ENCODE results near the gene GTF2E1. TPM values are rescaled to one million over a fixed set of nuclear protein-coding genes. Genes with fewer than 3 reads are reported as not detected.
"Not testable (repeated sequence)": the region's sequence is repeated elsewhere in the genome, so short reads cannot be mapped to it uniquely, and the experiment has no call there.

Gene GTF2E1
- polyA plus RNA-seq, 1 donor from 2014 or later = 12.2 TPM

DNA sequence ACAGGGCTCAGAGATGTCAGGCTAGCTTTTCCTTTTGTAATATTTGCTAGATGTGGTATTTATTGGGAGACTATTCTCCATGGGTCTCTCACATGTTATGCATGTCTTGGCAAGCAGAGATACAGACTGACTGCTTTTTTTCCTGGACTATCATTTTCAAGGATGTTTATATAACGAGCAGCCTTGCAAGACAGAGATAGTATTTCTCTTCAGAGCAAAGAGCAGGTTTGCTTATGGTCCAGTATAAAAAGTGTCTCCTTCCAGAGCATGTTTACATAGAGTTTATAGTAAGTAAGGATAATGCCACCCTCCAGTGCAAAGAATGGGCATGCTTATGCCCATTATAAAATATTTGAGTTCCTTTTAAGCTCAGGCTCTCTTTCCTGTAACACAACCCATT lies 24.6 kb downstream of the GTF2E1 start:
- H3K4me1 Mint-ChIP-seq = peaks cover 18 to 42% (median 20%) of the 10 kb centered on the region in 3 donors
- H3K27me3 Mint-ChIP-seq = no peaks in the 10 kb centered on the region
- H3K9me3 Mint-ChIP-seq = no peaks in the 10 kb centered on the region
- H3K36me3 Mint-ChIP-seq = peaks cover 9% of the 10 kb centered on the region
- H3K27ac Mint-ChIP-seq = no peak overlapping the region
- H3K4me3 Mint-ChIP-seq = no peak overlapping the region

DNA sequence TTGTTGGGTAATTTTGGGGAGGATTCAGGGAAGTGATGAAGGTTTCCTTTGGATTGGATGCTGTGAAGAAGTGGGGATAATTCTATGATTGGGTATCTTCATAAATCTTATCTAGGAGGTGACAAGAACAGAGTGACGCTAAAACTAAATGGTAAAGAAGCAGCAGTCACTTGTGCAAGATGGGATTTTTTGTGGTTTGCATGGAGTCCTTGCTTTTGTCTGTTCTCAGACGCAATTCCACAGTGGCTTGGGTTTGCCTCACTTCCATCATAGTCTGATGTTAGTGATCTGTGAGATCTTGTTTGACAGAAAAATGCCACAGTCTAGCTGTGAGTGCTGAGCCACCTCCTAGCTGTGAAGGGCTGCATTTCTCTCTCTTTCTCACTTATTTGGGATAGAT lies 26.9 kb downstream of the GTF2E1 start:
- Mint-ChIP-seq H3K4me1 (peaks cover 8 to 24% (median 10%) of the 10 kb centered on the region in 3 donors), H3K9me3 (no peaks in the 10 kb centered on the region), H3K36me3 (peaks cover 8% of the 10 kb centered on the region), H3K27me3 (no peaks in the 10 kb centered on the region), H3K4me3 (no peak overlapping the region), H3K27ac (no peak overlapping the region)

DNA sequence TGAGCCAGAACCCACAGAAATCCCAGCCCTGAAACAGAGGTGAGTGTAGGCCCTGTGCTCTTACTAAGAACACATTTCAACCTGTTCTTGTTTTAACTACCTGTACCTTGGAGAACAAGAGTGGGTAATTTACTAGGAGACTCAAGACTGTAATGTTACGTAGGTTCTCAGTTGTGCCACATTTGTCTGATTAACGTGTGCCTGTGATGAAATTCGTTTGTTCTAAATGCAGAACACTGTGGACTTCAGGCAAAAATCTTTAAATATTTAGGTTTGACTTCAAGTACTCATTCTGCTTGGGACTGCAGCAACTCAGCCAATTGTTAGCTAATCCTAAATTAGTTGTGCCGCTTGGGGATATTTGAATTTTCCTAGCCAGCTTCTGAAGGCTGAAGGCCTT lies 28.3 kb downstream of the GTF2E1 start:
- Mint-ChIP-seq H3K36me3 (peaks cover 8% of the 10 kb centered on the region), H3K27ac (peak overlapping the region in 1 of 3 donors; percentile 69), H3K27me3 (no peaks in the 10 kb centered on the region), H3K9me3 (no peaks in the 10 kb centered on the region), H3K4me1 (peaks cover 3 to 19% (median 5%) of the 10 kb centered on the region in 3 donors), H3K4me3 (no peak overlapping the region)

DNA sequence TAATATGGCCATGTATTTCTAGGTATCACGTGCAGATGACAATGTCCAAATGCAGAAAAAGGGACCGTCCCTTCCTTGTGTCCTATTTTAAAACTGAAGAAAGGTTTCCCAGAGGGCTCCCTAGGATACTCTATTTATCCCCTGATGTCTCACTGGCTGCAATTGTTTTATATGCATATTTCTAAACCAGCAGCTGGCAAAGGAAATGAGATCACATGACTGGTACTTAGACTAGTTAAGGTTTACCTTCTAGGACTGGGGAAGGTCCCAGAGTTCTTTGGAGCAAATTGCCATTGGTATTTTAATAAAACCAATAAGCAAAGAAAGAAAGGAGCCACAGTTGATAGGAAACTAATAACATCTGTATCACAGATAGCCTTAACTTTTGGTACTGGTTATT lies 29.5 kb downstream of the GTF2E1 start:
- Mint-ChIP-seq H3K9me3 (no peaks in the 10 kb centered on the region), H3K27me3 (no peaks in the 10 kb centered on the region), H3K4me1 (peaks cover 0 to 9% (median 2%) of the 10 kb centered on the region in 3 donors), H3K4me3 (no peak overlapping the region), H3K27ac (no peak overlapping the region), H3K36me3 (peaks cover 4% of the 10 kb centered on the region)

DNA sequence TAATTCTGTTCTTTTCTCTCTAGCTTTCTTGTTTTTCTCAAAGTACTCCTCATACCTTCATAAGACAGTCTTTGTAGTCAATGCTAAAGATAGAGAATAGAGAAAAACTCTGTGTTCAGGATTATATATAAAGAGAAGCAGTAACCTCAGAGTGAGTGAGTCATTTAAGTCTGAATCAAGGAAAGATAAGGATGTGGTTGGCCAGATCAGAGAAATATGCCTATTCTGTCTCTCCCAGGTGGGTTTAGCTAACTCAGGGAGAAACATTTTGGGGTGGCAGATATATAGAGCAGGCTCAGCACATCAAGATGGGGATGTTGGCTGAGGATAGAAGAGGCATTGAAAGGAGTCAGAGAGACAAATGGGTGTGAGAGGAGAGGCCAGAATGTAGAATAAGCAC lies 31.4 kb downstream of the GTF2E1 start:
- Mint-ChIP-seq H3K4me1 (peaks cover 0 to 4% (median 0%) of the 10 kb centered on the region in 3 donors), H3K27ac (no peak overlapping the region), H3K4me3 (no peak overlapping the region), H3K27me3 (no peaks in the 10 kb centered on the region), H3K9me3 (no peaks in the 10 kb centered on the region), H3K36me3 (peaks cover 2% of the 10 kb centered on the region)

DNA sequence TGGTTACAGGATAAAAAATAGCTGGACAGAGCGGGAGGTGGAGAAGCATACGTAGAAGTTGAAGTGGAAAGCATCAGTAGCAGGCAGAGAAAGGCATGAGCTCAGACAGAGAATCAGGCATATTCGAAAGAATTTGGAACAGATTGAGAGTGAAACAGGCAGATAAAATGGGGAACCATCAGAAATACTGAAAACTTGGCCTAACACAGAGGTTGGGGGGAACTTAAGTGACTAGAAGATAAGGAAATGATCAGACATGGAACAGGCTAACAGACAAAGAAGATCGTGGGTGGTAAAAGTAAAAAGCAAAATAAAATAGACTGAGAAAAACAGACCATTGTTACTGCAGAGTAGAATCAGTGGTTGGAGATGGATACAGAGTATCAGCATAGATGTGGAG lies 32.9 kb downstream of the GTF2E1 start:
- Mint-ChIP-seq H3K36me3 (peaks cover 2% of the 10 kb centered on the region), H3K4me3 (no peak overlapping the region), H3K27ac (no peak overlapping the region), H3K4me1 (peaks cover 0 to 2% (median 0%) of the 10 kb centered on the region in 3 donors), H3K27me3 (no peaks in the 10 kb centered on the region), H3K9me3 (no peaks in the 10 kb centered on the region)

DNA sequence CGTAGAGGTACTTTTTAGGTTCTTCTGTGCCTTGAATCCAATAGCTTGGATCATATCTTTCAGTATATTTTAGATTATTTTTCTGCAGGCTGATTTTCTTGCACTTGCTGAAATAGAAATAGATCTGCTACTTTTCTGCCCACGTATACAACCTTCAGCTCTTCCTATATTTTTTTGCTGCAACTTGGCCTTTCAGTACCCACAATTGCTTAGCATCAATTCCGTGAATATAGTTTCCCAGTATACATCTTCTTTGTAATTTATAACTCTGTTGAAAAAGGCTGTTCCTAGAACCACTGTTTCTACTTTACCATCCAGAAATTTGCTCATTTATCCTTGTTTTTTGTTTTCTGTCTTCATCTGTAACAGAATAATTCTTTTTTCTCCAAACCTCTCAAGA lies 36.2 kb downstream of the GTF2E1 start:
- Mint-ChIP-seq H3K4me3 (no peak overlapping the region), H3K27me3 (no peaks in the 10 kb centered on the region), H3K36me3 (peaks cover 3% of the 10 kb centered on the region), H3K4me1 (peaks cover 0 to 6% (median 0%) of the 10 kb centered on the region in 3 donors), H3K9me3 (no peaks in the 10 kb centered on the region), H3K27ac (no peak overlapping the region)

DNA sequence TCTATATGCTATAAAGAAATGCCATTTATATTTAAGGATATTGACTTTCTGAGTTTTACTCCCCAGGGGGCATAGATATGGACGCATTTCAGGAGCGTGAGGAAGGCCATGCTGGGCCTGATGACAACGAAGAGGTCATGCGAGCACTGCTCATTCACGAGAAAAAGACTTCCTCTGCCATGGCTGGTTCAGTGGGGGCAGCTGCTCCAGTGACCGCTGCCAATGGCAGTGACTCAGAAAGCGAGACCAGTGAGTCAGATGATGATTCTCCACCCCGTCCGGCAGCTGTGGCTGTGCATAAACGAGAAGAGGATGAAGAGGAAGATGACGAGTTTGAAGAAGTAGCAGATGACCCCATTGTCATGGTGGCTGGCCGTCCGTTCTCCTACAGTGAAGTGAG lies 38.4 kb downstream of the GTF2E1 start:
- H3K27ac Mint-ChIP-seq = peak overlapping the region in 2 of 3 donors; percentile 11 to 21
- no peaks in the 10 kb centered on the region for H3K27me3 Mint-ChIP-seq
- H3K4me1 Mint-ChIP-seq = peaks cover 2 to 9% (median 3%) of the 10 kb centered on the region in 3 donors
- no peak overlapping the region for H3K4me3 Mint-ChIP-seq
- no peaks in the 10 kb centered on the region for H3K9me3 Mint-ChIP-seq
- H3K36me3 Mint-ChIP-seq = peaks cover 5% of the 10 kb centered on the region

DNA sequence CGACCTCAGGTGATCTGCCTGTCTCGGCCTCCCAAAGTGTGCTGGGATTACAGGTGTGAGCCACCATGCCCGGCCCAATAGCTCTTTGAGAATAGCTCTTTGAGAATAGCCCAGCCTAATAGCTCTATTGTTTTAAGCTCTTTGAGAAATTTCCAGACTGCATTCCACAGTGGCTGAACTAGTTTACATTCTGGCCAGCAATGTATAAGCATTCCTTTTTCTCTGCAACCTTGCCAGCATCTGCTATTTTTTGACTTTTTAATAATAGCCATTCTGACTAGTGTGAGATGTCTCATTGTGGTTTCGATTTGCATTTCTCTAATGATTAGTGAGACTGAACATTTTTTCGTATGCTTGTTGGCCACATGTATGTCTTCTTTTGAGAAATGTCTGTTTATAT lies 43.3 kb downstream of the GTF2E1 start:
- not testable (repeated sequence) for H3K36me3 Mint-ChIP-seq, H3K27me3 Mint-ChIP-seq, H3K9me3 Mint-ChIP-seq, H3K27ac Mint-ChIP-seq
- Mint-ChIP-seq H3K4me1 (peaks cover 11 to 15% (median 12%) of the 10 kb centered on the region in 3 donors), H3K4me3 (peak overlapping the region in 1 of 4 donors; percentile 50)

DNA sequence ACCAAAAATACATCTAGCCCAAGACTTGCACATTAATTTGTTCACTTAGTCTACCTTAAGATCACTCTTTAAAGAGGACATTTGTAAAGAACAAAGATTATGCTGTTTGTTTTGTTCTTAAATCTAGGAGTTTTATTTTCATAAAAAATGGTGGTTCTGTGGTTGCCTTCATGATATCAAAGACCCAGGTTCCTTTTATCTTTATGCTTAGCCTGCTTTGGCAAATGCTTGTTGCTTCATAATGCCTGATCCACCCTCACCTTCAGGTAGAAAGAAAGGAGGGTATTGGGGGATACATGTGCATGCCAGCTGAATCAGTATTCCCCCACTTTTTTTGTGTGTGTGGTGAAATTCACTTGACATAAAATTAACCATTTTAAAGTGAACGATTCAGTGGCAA lies 48.5 kb downstream of the GTF2E1 start:
- no peaks in the 10 kb centered on the region for H3K27me3 Mint-ChIP-seq
- no peaks in the 10 kb centered on the region for H3K9me3 Mint-ChIP-seq
- H3K4me1 Mint-ChIP-seq = peaks cover 8 to 9% (median 9%) of the 10 kb centered on the region in 3 donors
- H3K4me3 Mint-ChIP-seq = no peak overlapping the region
- H3K27ac Mint-ChIP-seq = no peak overlapping the region
- no peaks in the 10 kb centered on the region for H3K36me3 Mint-ChIP-seq

DNA sequence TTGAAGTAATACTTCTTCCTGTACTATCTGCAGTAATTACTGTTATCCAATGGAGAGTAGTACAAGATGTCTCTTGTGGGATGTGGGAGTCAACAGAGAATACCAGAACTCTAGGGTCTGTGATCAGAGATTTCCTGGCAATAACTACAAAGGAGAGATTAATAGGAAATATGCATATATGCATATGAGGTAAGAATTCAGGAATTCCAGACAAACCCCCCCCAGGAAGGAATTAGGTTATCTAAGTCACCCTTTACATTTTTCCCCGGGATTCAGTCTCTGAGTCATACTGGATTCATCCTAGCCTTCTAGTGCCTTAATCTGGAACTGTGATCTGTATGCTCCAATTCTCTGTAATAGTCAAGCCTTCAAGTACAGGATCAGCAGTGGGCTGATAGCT lies 49.4 kb downstream of the GTF2E1 start:
- Mint-ChIP-seq H3K36me3 (no peaks in the 10 kb centered on the region), H3K9me3 (no peaks in the 10 kb centered on the region), H3K27me3 (no peaks in the 10 kb centered on the region), H3K4me3 (no peak overlapping the region), H3K27ac (no peak overlapping the region), H3K4me1 (peaks cover 0 to 2% (median 0%) of the 10 kb centered on the region in 3 donors)

DNA sequence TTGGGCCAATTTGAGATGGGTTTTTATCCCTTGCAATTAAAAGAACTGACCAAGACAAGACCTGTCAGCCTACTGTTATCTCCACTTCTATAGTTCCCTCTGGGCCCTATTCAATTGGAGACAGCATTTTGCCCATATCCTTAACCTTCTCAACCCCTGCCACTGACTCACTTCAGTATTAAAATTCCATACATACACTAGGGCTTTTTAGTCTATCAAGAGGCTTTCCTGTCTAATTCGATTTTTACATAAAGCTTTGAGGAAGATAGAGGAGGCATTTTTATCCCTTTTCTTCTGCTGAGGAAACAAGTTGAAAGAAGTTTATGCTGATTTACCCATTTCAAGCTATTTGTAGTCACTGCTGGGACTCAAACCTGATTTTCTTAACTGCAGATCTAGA lies 51.1 kb downstream of the GTF2E1 start:
- peaks cover 0 to 2% (median 0%) of the 10 kb centered on the region in 3 donors for H3K4me1 Mint-ChIP-seq
- no peaks in the 10 kb centered on the region for H3K27me3 Mint-ChIP-seq
- no peaks in the 10 kb centered on the region for H3K9me3 Mint-ChIP-seq
- no peak overlapping the region for H3K4me3 Mint-ChIP-seq
- no peak overlapping the region for H3K27ac Mint-ChIP-seq
- H3K36me3 Mint-ChIP-seq = no peaks in the 10 kb centered on the region

DNA sequence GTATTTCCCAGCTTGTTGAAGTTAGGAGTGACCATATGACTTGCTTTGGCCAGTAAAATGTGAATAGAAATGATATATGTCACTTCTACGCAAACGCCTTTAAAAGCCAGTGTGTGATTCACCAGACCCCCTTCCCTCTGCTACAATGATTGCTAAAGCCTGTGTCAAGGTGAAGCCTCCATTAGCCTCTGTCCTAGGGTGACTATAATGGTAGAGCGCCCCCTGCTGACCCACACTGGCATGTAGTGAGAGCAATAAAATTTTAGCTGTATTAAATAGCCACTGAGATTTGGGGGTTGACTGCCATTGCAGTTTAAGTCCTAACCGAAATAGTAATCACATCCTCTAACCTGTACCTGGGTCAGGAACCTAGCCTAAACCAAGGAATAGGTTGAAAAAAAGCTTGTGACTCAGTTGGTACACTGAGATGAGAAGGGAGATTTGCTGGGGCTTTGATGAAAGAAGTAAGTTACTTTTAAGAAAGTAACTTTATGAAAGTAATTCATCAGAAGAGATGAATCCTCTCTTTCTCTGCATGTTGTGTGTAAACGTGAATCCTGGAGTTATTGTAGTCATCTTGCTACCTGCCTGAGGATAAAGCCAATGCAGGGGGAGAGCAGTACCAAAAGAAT lies 52.6 kb downstream of the GTF2E1 start:
- Mint-ChIP-seq H3K27ac (no peak overlapping the region), H3K4me1 (peaks cover 0 to 2% (median 0%) of the 10 kb centered on the region in 3 donors), H3K9me3 (no peaks in the 10 kb centered on the region)

DNA sequence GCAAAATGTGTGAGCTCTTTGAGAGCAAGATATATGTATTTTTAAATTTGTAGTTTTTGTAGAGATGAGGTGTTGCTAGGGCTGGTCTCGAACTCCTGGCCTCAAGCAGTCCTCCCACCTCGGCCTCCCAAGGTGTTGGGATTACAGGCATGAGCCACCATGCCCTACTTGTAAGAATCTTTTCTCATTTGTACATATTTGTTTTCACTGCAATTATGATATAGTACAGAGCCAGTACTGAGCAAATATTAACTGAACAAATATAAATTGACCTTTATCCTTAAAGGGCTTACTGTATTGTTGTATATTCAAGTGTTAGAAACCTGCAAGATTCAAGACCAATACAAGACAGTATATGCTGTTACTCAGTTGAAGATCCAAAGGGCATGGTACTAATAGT lies 53.4 kb downstream of the GTF2E1 start:
- Mint-ChIP-seq H3K4me3 (no peak overlapping the region), H3K36me3 (no peaks in the 10 kb centered on the region), H3K27ac (no peak overlapping the region), H3K9me3 (no peaks in the 10 kb centered on the region), H3K4me1 (peaks cover 0 to 2% (median 0%) of the 10 kb centered on the region in 3 donors), H3K27me3 (no peaks in the 10 kb centered on the region)

More for the DNA sequence above, 52.6 kb downstream of the GTF2E1 start:
- Mint-ChIP-seq H3K36me3 (no peaks in the 10 kb centered on the region), H3K4me3 (no peak overlapping the region), H3K27me3 (no peaks in the 10 kb centered on the region)

DNA sequence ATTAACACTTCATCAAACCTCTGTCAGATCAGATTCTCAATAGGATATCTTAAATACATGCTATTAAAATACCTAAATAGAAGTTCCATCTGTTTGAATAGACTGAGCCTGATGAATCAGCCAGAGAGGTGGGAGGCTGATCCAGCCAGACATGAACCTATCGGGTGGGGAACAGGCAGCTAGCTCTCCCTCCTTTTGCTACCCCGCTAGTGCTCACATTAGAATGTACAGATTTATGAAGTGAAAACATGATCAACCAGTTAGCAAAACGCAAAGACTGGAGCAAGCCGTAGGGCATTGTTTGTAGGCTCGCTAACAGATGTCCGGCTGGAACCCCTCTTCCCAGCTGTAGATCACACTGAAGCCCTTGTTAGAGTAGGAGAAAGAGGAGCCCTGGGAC lies 54.4 kb downstream of the GTF2E1 start:
- H3K4me1 Mint-ChIP-seq = peaks cover 0 to 2% (median 0%) of the 10 kb centered on the region in 3 donors
- no peak overlapping the region for H3K4me3 Mint-ChIP-seq
- H3K27ac Mint-ChIP-seq = no peak overlapping the region
- no peaks in the 10 kb centered on the region for H3K9me3 Mint-ChIP-seq
- no peaks in the 10 kb centered on the region for H3K36me3 Mint-ChIP-seq
- H3K27me3 Mint-ChIP-seq = no peaks in the 10 kb centered on the region

DNA sequence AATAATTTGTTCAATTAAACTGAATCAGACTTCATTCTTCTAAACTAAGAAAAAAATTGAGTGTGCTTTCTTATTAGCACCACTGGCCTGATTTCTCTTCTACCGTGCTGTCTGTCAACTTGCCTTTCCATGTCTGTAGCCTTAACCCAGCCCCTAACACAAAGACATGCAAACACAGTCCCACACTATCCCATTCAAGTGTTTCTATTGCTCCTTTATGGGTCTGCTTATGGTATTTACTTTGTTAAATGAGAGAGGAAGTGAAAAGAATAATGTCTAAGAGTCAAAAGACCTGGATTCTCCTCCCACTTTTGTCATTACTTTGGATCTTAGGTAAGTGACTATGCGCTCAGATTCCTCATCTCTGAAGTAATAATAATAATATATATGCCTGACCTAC lies 55.3 kb downstream of the GTF2E1 start:
- Mint-ChIP-seq H3K4me3 (no peak overlapping the region), H3K27me3 (no peaks in the 10 kb centered on the region), H3K36me3 (no peaks in the 10 kb centered on the region), H3K27ac (no peak overlapping the region), H3K4me1 (peaks cover 0 to 2% (median 0%) of the 10 kb centered on the region in 3 donors), H3K9me3 (no peaks in the 10 kb centered on the region)
